GM21447 (cell line): ENCODE measurements around the gene USP8.
"Not testable (repeated sequence)": the region's sequence is repeated elsewhere in the genome, so short reads cannot be mapped to it uniquely, and the experiment has no call there.

Source experiments
- ATAC-seq: cut with Tn5 transposase; IDR thresholded peaks from one replicate; pipeline ENCODE4 v1.9.1; 2021; ENCODE audit not compliant: unreplicated experiment

The USP8 gene

DNA sequence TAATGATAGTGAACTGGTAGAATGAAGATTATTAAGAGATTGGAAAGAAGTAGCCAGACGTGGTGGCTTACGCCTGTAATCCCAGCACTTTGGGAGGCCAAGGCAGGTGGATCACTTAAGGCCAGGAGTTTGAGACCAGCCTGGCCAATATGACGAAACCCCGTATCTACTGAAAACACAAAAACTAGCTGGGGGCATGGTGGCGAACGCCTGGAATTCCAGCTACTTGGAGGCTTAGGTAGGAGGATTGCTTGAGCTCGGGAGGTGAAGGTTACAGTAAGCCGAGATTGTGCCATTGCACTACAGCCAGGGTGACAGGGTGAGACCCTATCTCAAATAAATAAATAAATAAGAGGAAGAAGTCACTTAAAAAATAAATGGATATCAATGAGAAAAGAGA lies 14.0 kb downstream of the USP8 start:
- ATAC-seq, result no peak

DNA sequence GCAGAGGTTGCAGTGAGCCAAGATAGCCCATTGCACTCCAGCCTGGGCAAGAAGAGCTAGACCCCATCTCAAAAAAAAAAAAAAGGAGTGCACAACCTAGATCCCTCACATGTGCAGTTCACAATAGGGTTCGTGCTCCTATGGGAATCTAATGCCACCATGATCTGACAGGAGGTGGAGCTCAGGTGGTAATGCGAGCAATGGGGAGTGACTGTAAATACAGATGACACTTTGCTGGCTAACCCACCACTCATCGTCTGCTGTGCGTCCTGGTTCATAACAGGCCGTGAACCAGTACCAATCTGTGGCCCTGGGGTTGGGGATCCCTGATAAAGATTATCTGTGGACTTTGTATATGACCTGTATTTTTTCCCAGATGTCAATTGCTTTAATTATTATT lies 16.7 kb downstream of the USP8 start:
- no peak for ATAC-seq

DNA sequence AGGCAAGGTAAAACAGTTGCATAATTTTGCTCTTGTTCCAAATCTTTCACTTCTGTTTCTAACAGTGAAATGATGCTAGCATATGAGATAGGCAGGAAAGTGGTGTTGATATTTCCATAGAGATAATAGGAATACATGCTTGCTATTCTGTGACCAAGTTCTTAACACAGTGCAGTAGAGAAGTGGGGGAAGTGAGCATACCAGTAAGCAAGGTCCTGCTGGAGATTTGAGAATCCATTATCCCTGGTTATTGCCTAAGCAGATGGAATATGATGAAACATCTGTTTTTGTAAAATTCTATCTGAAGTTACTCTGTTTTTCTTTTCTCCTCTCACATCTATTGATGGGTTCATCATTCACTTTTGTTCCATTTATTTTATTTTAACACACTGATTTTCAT lies 28.7 kb downstream of the USP8 start:
- no peak for ATAC-seq

DNA sequence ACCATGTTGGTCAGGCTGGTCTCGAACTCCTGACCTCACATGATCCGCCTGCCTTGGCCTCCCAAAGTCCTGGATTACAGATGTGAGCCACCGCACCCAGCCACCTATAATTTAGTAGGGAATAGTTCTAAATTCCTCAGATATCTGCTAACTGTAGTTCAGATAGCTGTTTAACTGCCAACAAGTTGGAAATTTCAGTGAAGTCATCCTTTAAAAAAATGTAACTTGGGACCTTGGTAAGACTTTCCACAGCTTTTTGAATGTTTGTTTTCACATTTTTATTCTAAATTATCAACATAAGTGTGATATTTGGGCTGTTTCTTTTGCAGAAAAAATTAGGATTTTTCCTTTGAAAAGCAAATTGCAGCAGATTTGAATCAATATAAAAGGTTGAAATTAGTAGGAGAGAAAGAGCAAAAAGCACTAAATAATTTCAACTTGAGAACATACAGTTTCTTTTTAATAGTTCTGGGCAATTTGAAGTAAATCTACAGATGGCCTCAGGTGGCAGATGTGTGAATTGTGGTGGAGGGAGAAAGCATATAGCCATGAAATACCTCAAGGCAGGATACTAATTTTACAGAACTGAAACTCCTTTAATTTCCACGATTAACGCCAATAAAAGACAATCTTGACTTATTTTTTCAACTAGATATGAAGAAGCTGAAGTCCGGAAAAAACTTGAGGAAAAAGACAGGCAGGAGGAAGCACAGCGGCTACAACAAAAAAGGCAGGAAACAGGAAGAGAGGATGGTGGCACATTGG lies 34.3 kb downstream of the USP8 start:
- no peak for ATAC-seq

DNA sequence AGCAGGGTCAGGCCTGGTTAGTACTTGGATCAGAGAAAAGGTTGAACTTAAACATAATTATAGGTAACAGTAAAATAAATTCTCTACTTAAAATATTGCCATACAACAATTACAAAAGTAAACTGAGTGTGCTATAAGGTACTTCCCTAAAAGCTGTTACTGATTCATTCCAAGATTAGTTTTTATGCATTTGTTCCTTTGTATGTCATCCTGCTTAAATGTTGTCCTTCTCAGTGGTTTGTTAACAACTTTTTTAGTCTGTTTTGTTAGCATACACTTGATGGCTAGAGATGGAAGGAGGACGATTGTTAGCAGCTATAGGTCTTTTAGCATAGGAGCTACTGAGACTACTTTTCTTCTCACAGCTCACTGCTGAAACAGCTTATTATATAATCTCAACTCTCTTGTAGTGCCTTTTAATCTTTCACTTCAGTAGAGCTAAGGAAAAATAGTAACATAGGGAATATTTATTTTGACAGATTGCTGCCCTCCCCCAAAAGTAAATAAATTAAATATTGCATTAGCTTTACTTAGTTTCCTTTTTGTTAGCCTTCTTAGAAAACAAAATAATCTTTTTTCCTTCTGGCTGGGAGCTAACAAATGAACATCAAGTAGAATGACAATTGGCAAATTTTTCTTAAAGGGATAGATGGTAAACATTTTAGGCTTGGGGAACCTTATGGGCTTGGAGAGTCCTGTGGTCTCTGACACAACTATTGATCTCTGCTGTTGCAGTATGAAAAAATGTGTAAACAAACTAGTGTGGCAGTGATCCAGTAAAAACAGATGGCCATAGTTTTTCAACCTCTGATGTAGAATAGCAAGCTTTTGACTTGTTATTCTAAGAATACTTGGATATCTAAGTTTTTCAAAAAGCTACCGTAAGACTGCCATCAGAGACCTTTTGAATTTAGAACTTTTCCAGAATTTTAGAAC lies 39.5 kb downstream of the USP8 start:
- no peak for ATAC-seq

DNA sequence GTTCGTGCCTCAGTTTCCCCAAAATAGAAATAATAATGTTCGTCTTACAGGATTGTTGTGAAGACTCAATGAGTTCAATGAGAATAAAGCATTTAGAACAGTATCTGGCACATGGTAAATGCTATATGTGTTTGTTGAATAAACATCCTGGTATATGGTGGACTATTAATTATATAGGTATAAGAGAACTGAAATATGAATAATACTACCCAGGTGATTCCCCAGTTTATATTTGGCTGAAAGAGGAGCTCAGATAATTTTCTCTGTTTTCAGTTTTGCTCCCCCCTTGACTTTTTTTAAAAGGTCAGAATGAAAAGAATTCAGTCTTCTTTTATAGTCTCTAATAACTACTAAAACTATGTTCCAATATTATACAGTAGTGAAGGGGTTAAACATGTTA lies 46.9 kb downstream of the USP8 start:
- no peak for ATAC-seq

DNA sequence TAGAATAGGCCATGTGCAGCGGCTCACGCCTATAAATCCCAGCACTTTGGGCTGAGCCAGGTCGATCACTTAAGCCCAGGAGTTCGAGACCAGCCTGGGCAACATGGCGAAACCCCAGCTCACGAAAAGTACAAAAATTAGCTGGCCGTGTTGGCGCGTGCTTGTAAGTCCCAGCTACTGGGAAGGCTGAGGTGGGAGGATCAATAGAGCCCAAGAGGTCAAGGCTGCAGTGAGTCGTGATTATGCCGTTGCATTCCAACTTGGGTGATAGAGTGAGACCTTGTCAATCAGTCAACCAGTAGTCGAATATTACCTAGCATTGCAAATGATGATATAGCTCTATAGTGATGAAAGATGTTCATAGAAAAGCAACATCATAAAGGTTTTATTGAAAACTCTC lies 51.9 kb downstream of the USP8 start:
- ATAC-seq, result no peak

DNA sequence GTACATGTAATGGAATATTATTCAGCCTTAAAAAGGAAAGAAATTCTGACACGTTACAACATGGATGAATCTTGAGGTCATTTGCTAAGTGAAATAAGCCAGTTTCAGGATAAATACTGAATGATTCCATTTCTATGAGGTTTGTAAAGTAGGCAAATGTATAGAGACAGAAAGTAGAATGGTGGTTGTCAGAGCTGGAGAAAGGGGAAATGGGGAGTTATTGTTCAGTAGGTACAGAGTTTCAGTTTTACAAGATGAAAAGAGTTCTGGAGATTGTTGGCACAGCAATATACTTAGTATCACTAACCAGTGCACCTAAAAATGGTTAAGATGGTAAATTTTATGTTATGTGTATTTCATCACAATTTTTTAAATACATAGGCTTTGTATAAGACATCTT lies 60.6 kb downstream of the USP8 start:
- peak; percentile 52 for ATAC-seq

DNA sequence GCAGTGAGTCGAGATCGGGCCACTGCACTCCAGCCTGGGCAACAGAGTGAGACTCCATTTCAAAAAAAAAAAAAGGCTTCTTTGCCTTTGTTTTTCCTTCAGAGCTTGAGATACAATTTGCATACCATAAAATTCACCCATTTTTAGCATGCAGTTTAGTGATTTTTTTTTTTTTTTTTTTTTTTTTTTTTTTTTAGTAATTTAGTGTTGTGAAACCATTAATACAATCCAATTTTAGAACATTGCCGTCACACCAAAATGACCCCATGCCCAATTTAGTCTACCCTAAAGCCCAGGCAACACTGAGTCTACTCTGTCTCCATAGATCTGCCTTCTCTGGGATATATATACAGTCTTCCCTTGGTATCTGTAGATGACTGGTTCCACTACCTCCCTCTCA lies 61.2 kb downstream of the USP8 start:
- no peak for ATAC-seq

DNA sequence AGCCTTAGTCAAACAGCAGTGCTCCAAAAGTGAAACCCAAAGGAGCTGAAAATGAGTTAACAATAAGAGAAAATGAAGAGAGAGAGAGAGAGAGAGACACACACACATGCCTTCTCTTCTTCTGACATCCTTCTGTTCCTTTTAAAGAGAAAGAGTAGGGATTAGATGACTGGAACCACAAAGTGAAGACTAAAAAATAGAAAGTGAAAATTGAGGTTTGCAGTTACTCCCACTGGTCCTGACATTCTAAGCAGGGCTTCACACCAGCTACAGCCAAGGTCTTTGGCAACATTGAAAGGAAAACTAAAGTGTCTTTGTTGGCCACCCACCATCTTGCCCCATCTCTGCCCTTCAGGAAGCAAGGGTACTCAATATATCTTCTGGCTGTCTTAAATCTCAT lies 63.1 kb downstream of the USP8 start:
- ATAC-seq, result no peak

DNA sequence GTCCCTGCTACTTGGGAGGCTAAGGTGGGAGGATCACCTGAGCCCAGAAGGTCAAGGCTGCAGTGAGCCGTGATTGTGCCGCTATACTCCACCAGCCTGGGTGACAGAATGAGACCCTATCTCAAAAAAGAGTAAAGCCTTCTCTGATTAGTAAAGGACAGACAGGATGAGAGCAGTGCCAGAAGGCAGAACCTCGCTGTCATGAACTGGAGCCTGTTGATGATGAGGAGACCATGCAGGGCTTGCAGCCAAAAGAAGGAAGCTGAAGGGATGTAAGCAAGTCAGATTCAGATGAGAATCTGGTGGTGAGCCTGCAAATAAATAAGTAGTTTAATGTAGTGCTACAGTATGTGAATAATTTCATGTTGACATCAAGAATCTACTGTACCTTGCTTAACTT lies 69.4 kb downstream of the USP8 start:
- ATAC-seq, result no peak

DNA sequence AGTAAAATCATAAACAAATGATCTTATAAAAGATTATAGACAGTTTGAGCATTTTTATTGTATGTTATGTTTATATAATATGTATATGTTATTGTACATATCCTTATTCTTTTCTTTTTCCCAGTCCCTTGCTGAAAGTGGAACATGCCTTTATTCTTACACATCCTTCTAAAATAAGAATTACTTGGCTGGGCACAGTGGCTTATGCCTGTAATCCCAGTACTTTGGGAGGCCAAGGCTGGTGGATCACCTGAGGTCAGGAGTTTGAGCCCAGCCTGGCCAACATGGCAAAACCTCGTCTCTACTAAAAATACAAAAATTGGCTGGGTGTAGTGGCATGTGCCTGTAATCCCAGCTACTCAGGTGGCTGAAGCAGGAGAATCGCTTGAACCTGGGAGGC lies 70.3 kb downstream of the USP8 start:
- not testable (repeated sequence) for ATAC-seq

DNA sequence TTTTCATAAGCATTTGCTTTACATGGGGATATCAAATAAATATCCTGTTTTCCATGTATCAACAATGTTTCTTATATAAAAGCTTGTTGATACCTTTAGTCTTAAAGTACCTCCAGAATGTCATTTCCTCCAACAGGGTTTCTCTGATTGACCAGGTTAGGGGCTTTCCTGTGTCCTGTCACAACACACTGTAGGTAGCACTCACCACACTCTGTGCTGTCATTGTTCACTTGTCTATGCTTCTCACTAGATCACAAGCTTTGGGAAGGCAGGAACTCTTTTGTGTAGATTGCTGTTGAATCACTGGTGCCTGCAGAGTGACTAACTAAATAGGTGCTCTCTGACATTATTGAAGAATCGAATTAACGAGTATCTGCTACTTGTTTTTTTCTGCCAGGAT lies 72.5 kb downstream of the USP8 start:
- ATAC-seq, result no peak

DNA sequence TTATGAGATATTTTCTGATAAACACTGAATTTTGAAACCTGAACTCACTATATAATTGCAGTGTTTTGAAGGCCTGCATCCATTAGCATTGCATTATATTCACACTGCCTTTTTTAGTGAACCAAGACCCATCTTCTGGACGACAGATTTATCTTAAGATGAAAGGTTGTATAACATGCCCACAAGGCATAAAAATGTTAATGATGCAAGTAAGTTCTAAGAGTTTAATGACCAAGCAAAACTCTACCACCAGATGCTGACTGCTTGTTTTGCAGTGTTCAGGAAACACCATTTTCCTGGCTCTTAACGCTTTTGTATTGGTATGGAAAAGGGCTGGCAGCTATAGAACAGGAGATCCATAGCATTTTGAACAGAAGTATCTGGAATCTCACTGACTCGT lies 76.1 kb downstream of the USP8 start:
- ATAC-seq, result no peak

DNA sequence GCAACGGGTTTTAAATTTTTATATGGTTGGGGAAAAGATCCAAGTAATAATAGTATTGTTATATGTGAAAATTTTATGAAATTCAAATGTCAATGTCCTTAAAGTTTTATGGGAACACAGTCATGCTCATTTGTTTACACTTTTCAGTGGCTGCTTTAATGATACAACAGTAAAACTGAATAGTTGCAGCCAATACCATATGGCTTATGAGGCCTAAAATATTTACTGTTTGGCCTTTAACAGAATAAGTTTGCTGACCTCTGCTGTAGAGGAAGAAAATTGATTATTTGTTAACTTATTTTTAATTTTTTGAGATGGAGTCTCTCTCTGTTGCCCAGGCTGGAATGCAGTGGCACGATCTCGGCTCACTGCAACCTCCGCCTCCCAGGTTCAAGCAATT lies 77.6 kb downstream of the USP8 start:
- no peak for ATAC-seq

DNA sequence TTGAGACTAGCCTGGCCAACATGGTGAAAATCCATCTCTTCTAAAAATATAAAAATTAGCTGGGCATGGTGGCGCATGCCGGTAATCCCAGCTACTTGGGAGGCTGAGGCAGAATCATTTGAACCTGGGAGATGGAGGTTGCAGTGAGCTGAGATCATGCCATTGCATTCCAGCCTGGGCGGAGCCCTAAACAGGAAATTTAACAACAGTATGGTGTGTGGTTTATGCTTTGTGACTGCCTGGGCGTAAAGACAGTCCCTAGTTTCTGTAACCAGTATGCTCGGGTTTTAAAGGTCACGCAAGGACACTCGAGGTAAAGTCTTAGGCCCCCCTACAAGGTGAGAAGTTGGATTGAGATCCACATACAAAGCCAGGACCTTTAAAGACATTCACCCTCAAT lies 78.9 kb downstream of the USP8 start:
- no peak for ATAC-seq

DNA sequence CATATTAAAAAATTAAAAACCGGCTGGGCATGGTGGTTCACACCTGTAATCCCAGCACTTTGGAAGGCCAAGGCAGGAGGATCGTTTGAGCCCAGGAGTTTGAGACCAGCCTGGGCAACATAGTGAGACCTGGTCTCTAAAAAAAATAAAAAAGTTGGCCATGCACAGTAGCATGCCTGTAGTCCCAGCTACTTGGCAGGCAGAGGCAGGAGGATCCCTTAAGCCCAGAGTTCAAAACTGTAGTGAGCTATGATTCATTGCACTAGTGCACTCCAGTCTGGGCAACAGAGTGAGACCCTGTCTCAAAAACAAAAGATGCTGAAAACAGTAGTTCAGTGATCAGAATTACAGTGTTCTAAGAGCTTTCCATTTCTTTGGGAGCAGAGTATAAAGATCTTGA lies 81.5 kb downstream of the USP8 start:
- not testable (repeated sequence) for ATAC-seq

DNA sequence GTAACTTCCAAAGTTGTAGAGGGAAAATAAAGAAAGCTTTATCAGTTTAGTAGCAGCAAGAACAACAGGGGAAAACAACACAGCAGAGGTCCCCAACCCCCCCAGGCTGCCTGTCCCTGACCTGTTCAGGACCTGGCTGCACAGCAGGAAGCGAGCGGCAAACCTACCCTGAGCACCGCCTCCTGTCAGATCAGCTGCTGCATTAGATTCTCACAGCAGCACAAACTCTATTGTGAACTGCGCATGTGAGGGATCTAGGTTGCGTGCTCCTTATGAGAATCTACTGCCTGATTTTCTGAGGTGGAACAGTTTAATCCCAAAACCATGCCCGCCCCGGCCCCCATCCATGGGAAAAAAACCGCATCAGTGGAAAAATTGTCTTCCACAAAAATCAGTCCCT lies 81.9 kb downstream of the USP8 start:
- ATAC-seq, result no peak

DNA sequence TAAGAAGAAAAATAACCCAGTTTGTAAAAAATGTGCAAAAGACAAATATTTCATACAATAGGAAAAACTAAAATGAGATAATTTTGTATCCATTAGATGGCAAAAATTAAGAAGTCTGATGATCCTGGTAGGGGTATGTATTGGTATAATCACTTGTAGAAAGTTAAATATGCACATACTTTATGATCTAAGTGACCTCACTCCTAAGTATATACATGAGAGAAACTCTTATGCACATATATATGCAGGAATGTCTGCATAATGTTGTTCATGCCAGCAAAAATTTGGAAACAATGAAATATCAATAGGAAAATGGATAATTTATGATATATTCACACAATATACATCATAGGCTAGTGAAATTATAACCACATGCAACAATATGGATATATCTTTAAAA lies 88.8 kb downstream of the USP8 start:
- no peak for ATAC-seq

DNA sequence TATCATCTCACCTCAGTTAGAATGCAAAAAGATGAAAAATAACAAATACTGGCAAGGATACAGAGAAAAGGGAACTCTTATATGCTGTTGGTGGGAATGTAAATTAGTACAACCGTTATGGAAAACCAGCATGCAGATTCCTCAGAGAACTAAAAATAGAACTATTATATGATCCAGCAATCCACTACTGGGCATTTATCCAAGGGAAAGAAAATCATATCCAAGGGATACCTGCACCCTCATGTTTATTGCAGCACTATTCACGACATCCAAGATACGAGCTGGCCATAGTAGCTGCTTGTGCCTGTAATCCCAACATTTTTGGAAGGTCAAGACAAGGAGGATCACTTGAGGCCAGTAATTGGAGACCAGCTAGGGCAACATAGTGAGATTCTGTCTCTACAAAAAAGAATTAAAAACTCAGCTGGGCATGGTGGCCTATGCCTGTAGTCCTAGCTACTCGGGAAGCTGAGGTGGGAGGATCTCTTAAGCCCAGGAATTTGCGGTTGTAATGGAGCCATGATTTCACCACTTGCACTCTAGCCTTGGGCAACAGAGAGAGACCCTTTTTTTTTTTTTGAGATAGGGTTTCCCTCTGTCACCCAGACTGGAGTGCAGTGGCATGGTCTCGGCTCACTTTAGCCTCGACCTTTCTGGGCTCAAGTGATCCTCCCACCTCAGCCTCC lies 95.7 kb downstream of the USP8 start:
- no peak for ATAC-seq

DNA sequence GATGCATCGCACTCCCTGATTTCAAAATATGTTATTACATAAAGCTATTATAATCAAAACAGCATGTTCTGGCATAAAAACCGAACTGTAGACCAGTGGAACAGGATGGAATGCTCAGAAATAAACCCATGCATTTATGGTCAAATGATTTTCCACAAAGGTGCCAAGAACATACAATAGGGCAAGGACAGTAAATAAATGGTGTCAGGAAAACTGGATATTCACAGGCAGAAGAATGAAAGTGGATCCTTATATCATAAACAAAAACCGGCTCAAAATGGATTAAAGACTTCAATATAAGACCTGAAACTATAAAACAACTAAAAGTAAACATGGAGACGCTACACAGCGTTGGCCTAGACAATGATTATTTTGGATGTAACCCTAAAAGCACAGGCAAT lies 99.6 kb downstream of the USP8 start:
- no peak for ATAC-seq

DNA sequence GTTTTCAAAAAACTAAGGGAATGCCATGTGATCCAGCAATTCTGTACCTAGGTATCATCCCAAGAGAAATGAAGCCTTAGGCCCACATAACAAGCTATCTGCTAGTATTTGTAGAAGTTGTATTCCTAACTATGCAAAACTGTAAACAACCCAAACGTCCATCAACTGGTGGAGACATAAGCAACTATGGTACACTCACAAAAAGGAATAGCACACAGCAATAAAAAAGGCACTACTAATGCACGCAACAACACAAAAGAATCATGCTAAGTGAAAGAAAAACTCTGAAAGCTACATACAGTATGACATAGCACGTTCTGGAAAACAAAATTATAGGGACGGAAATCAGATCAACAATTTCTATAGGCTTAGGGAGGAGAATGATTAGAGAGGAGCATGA lies 107.0 kb downstream of the USP8 start:
- no peak for ATAC-seq
